Measurements from ENCODE around the gene IFT172. TPM values are rescaled to one million over a fixed set of nuclear protein-coding genes. Genes with fewer than 3 reads are reported as not detected.
A peak's percentile ranks its signal among the peaks of the same experiment; 100 is the strongest.

Gene IFT172
- polyA plus RNA-seq, 3 donors, result 44.4 to 66.7 (median 46.0) TPM

GRCh38 chr2:27497288-27497627, 7.7 kb upstream of the IFT172 start:
- DNase-seq (ENCODE audit: extremely low read depth in 1 of 11, low read depth in 9 of 11, low spot score in 4 of 11), result no peak

- no peak for DNase-seq (ENCODE audit: extremely low read depth in 1 of 11, low read depth in 9 of 11, low spot score in 4 of 11)
These were observed 7.1 kb upstream of the IFT172 start, which contains the start of gene GCKR for GRCh38 chr2:27496357-27497287. TSS of gene GCKR (plus strand) at chr2:27496839. CDS start at chr2:27496905, 66 bp downstream.

- no peak for DNase-seq (ENCODE audit: extremely low read depth in 1 of 11, low read depth in 9 of 11, low spot score in 4 of 11)
These were observed 6.4 kb upstream of the IFT172 start for GRCh38 chr2:27495840-27496356.

- DNase-seq (ENCODE audit: extremely low read depth in 1 of 11, low read depth in 9 of 11, low spot score in 4 of 11), result peak in 1 of 11 donors; percentile 36
These were observed 5.5 kb upstream of the IFT172 start, which contains the start of gene FNDC4 for GRCh38 chr2:27494944-27495554. TSS of gene FNDC4 (minus strand) at chr2:27495200. CDS start at chr2:27494679, 521 bp downstream.

GRCh38 chr2:27494284-27494943, 4.9 kb upstream of the IFT172 start:
- DNase-seq (ENCODE audit: extremely low read depth in 1 of 11, low read depth in 9 of 11, low spot score in 4 of 11), result no peak

GRCh38 chr2:27493948-27494283, 4.4 kb upstream of the IFT172 start:
- no peak for DNase-seq (ENCODE audit: extremely low read depth in 1 of 11, low read depth in 9 of 11, low spot score in 4 of 11)

GRCh38 chr2:27492557-27492956, 3.0 kb upstream of the IFT172 start:
- no peak for DNase-seq (ENCODE audit: extremely low read depth in 1 of 11, low read depth in 9 of 11, low spot score in 4 of 11)

GRCh38 chr2:27489118-27489497, 435 bp downstream of the IFT172 start:
- peak in 1 of 11 donors; percentile 15 for DNase-seq (ENCODE audit: extremely low read depth in 1 of 11, low read depth in 9 of 11, low spot score in 4 of 11)

GRCh38 chr2:27485496-27485895, 4.0 kb downstream of the IFT172 start:
- DNase-seq (ENCODE audit: extremely low read depth in 1 of 11, low read depth in 9 of 11, low spot score in 4 of 11), result no peak

- DNase-seq (ENCODE audit: extremely low read depth in 1 of 11, low read depth in 9 of 11, low spot score in 4 of 11), result no peak
These were observed 17.6 kb downstream of the IFT172 start for GRCh38 chr2:27471961-27472360.

GRCh38 chr2:27464443-27464842, 25.1 kb downstream of the IFT172 start:
- DNase-seq (ENCODE audit: extremely low read depth in 1 of 11, low read depth in 9 of 11, low spot score in 4 of 11), result no peak

- DNase-seq (ENCODE audit: extremely low read depth in 1 of 11, low read depth in 9 of 11, low spot score in 4 of 11), result no peak
These were observed 28.4 kb downstream of the IFT172 start for GRCh38 chr2:27461118-27461517.

- DNase-seq (ENCODE audit: extremely low read depth in 1 of 11, low read depth in 9 of 11, low spot score in 4 of 11), result no peak
These were observed 35.6 kb downstream of the IFT172 start for GRCh38 chr2:27453968-27454367.

- DNase-seq (ENCODE audit: extremely low read depth in 1 of 11, low read depth in 9 of 11, low spot score in 4 of 11), result no peak
These were observed 38.4 kb downstream of the IFT172 start for GRCh38 chr2:27451095-27451494.

GRCh38 chr2:27448381-27448780, 41.2 kb downstream of the IFT172 start:
- no peak for DNase-seq (ENCODE audit: extremely low read depth in 1 of 11, low read depth in 9 of 11, low spot score in 4 of 11)

GRCh38 chr2:27446057-27446456, 43.5 kb downstream of the IFT172 start:
- DNase-seq (ENCODE audit: extremely low read depth in 1 of 11, low read depth in 9 of 11, low spot score in 4 of 11), result no peak

- no peak for DNase-seq (ENCODE audit: extremely low read depth in 1 of 11, low read depth in 9 of 11, low spot score in 4 of 11)
These were observed 43.9 kb downstream of the IFT172 start for GRCh38 chr2:27445615-27446014.

- no peak for DNase-seq (ENCODE audit: extremely low read depth in 1 of 11, low read depth in 9 of 11, low spot score in 4 of 11)
These were observed 44.4 kb downstream of the IFT172 start for GRCh38 chr2:27445155-27445554.

- DNase-seq (ENCODE audit: extremely low read depth in 1 of 11, low read depth in 9 of 11, low spot score in 4 of 11), result no peak
These were observed 46.6 kb downstream of the IFT172 start for GRCh38 chr2:27442920-27443282.

All from renal cortex interstitium (tissue), 11 donors.